ENCODE results near the gene FOXI1.
"Not testable (repeated sequence)": the region's sequence is repeated elsewhere in the genome, so short reads cannot be mapped to it uniquely, and the experiment has no call there.

Gene FOXI1

DNA sequence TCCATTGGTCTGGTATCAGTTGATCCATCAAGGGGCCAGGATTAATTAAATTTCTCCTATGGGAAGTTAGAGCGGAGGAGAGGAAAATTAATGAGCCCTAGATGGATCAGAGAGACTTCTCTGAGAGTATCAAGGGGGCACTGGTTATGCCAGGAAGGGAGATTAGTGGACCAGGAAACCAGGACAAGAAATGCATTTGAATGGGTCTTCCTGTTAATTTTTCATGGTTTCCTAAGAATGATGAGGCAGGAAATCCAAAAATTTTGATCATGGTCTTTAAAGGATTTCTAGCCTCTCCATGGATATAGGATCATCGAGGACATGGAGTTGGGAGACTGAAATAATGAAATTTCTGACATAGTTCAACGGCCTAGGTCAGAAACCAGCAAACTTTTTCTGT is 30.8 kb downstream of the FOXI1 start:
- H3K4me3 ChIP-seq (ENCODE audit: low read depth, low read length): no peak overlapping the region
- TF ChIP-seq, protein P1, sequence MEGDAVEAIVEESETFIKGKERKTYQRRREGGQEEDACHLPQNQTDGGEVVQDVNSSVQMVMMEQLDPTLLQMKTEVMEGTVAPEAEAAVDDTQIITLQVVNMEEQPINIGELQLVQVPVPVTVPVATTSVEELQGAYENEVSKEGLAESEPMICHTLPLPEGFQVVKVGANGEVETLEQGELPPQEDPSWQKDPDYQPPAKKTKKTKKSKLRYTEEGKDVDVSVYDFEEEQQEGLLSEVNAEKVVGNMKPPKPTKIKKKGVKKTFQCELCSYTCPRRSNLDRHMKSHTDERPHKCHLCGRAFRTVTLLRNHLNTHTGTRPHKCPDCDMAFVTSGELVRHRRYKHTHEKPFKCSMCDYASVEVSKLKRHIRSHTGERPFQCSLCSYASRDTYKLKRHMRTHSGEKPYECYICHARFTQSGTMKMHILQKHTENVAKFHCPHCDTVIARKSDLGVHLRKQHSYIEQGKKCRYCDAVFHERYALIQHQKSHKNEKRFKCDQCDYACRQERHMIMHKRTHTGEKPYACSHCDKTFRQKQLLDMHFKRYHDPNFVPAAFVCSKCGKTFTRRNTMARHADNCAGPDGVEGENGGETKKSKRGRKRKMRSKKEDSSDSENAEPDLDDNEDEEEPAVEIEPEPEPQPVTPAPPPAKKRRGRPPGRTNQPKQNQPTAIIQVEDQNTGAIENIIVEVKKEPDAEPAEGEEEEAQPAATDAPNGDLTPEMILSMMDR (IDR thresholded peaks at IDR 0.05; ENCODE audit: low read depth, low read length, missing control alignments): no peak
- no peak for DNase-seq (ENCODE audit: low read depth)

DNA sequence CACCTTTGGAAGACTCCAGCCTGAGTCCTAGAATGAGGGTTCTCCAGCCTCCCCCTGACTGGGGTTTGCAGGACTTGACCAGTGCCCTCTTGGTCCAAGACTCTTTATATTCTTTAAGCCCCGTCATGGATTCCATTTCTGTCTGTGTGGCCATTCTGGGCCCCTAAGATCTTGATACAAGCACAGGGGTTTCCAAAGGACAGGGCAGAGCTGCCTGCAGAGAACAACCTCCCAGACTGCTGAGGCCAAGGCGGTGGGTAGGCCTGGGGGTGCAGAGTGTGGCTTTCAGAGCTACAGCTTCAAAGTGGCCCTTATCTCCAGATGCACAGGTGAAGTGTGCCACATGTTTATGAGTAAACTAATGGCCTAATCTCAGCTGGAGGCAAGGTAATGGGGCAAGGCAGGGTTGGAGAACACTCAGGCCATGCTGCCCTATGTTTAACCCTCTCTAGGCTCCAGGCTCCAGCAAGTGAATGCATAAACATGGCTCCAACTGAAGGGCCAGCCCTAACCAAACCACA is 32.1 kb downstream of the FOXI1 start:
- DNase-seq (ENCODE audit: low read depth): no peak
- H3K4me3 ChIP-seq (ENCODE audit: low read depth, low read length): no peak overlapping the region
- TF ChIP-seq, protein P1 (IDR thresholded peaks at IDR 0.05; ENCODE audit: low read depth, low read length, missing control alignments): no peak

DNA sequence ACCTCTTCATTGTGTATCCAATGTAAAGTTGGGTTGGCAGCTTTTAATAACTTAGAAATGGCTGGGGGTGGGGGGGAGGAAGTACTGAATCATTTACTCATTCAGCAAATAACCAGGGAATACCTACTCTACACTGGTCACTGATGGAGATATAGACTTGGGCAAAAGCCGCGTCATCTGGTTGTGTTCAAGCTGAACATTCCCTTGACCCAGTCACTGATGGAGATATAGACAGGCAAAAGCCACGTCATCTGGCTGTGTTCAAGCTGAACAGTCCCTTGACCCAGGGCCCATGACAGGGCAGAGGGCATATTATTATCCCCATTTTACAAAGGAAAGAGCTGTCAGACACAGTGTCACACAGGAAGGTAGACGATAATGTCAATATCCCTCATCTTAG is 32.6 kb downstream of the FOXI1 start:
- H3K4me3 ChIP-seq (ENCODE audit: low read depth, low read length): no peak overlapping the region
- no peak for DNase-seq (ENCODE audit: low read depth)
- TF ChIP-seq, protein P1 (IDR thresholded peaks at IDR 0.05; ENCODE audit: low read depth, low read length, missing control alignments): no peak

DNA sequence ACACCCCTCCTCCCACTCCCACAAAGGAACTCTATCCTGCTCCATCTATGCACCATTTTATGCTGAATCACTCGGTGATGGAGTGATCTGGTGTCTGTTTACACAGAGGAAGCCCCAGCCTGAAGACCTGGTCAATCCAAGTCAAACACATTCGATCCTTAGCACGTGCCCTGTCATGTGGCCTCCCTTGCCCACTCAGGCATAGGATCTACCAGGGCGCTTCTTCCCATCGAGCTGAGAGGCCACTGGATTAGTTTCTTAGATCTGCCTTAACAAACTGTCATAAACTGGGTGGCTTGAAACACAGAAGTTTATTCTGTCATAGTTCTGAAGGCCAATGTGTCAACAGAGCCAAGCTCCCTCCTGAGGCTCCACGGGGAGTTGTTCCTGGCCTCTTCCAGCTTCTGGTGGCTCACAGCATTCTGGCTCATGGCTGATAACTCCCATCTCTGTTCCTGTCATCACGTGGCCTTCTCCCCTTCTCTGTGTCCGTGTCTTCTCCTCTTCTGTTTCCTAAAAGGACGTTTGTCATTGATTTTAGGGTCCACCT is 34.2 kb downstream of the FOXI1 start:
- no peak for DNase-seq (ENCODE audit: low read depth)
- TF ChIP-seq, protein P1 (IDR thresholded peaks at IDR 0.05; ENCODE audit: low read depth, low read length, missing control alignments): no peak
- H3K4me3 ChIP-seq (ENCODE audit: low read depth, low read length): no peak overlapping the region

DNA sequence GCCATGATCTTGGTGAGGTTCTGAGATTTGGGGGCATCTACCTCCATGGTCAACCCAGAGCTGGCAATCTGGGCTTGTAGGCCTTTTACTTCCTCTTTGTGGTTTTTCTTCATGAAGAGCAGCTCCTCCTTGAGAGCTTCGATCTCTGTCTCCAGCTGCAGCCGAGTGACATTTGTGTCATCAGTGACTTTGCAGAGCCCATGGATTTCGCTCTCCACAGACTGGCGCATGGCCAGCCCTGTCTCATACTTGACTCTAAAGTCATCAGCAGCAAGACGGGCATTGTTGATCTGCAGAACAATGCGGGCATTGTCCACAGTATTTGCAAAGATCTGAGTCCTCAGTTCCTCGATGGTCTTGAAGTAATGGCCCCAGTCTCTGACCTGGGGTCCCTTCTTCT is 35.5 kb downstream of the FOXI1 start:
- not testable (repeated sequence) for DNase-seq (ENCODE audit: low read depth); H3K4me3 ChIP-seq (ENCODE audit: low read depth, low read length)

DNA sequence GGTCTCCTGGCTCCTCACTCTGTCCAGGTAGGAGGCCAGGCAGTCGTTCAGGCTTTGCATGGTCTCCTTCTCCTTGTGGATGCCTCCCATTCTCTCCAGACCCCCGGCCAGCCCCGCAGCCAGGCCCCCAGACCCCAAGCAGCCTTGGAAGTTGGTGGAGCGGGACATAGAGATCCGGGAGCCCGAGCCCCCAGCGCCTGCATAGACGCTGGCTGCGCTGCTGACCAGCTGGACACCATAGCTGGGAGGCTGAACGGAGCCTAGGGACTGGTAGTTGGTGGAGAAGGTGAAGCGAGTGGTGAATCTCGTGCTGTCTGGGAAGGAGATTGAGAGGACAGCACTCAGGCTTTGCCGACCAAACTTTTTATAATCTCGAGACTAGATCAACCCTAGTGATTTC is 35.9 kb downstream of the FOXI1 start:
- TF ChIP-seq, protein P1 (IDR thresholded peaks at IDR 0.05; ENCODE audit: low read depth, low read length, missing control alignments): no peak
- no peak overlapping the region for H3K4me3 ChIP-seq (ENCODE audit: low read depth, low read length)
- no peak for DNase-seq (ENCODE audit: low read depth)

DNA sequence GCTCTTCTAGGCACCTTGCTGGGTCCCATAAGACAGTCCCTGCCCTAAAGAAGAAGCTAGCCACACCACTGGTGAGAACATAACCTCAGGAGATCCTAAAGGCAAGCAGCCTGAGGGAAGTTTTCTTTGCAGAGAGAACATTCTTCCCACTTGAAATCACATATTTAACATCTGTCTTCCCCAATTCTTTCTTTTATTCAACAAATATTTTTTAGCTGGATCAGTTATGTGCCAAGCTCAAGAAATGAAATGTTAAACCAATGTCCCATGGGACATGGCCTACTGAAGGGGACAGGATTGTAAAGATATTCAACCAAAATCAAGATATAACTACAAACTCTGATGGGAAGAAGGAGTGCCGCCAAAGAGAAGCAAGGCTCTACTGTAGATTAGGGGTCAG is 36.5 kb downstream of the FOXI1 start:
- no peak for DNase-seq (ENCODE audit: low read depth)
- H3K4me3 ChIP-seq (ENCODE audit: low read depth, low read length): no peak overlapping the region
- TF ChIP-seq, protein P1 (IDR thresholded peaks at IDR 0.05; ENCODE audit: low read depth, low read length, missing control alignments): no peak

All from GM12864 (cell line).